ENCODE data around the gene LYZL4. TPM values are rescaled to one million over a fixed set of nuclear protein-coding genes. Genes with fewer than 3 reads are reported as not detected.

The LYZL4 gene
- total RNA-seq, 2 donors from 2014 or later: 5.9 TPM; not detected in 1

- Histone ChIP-seq H3K36me3 (no peaks in the 10 kb centered on the region), H3K4me3 (no peak overlapping the region), H3K9me3 (no peaks in the 10 kb centered on the region), H3K27me3 (replicated peaks; ENCODE audit: insufficient read depth) (no peaks in the 10 kb centered on the region), H3K4me1 (replicated peaks) (no peaks in the 10 kb centered on the region), H3K27ac (no peak overlapping the region)
- TF ChIP-seq POLR2AphosphoS5 (IDR thresholded peaks at IDR 0.05): no peak
- no peak for TF ChIP-seq POLR2A (IDR thresholded peaks at IDR 0.05)
- no peak for TF ChIP-seq CTCF (IDR thresholded peaks at IDR 0.05)
- 55% methylated on average over 3 of the region's 3 CpGs for WGBS
- no peak for DNase-seq (ENCODE audit: low spot score)
- intact Hi-C loops (cut with DNase I): no loop called here
Measured at GRCh38 chr3:42398080-42398479, 12.3 kb downstream of the LYZL4 start.

DNA sequence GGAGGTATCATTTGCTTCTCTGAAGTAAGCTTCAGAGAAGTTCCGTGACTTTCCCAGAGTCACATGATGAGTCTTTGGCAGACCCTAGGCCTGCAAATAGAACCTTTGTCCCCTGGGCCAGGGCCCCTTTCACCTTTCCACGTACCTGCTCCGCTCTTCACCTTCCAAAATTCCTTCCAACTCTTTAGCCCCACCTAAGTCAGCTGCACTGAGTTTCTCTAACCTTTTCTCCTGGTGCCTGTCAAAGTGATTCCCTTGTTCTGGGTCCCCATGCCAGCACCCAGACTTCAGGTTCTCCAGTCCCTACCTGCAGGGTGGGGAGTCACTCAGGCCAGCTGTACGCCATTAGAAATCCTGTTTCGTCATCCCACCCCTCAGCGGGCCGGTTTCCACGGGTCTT, 12.8 kb downstream of the LYZL4 start:
- intact Hi-C loops (cut with DNase I): no loop called here
- H3K4me1 ChIP-seq (replicated peaks): no peaks in the 10 kb centered on the region
- no peak for TF ChIP-seq POLR2A (IDR thresholded peaks at IDR 0.05)
- TF ChIP-seq POLR2AphosphoS5 (IDR thresholded peaks at IDR 0.05): no peak
- no peak for TF ChIP-seq CTCF (IDR thresholded peaks at IDR 0.05)
- H3K27me3 ChIP-seq (replicated peaks; ENCODE audit: insufficient read depth): no peaks in the 10 kb centered on the region
- H3K4me3 ChIP-seq: no peak overlapping the region
- no peaks in the 10 kb centered on the region for H3K36me3 ChIP-seq
- 89% methylated on average over 8 of the region's 8 CpGs for WGBS
- H3K9me3 ChIP-seq: no peaks in the 10 kb centered on the region
- DNase-seq (ENCODE audit: low spot score): no peak
- no peak overlapping the region for H3K27ac ChIP-seq

GRCh38 chr3:42394579-42395288, 15.7 kb downstream of the LYZL4 start:
- H3K27ac ChIP-seq: no peak overlapping the region
- H3K4me1 ChIP-seq (replicated peaks): no peaks in the 10 kb centered on the region
- 66% methylated on average over 12 of the region's 12 CpGs for WGBS
- intact Hi-C loops (cut with DNase I): no loop called here
- H3K4me3 ChIP-seq: no peak overlapping the region
- no peak for DNase-seq (ENCODE audit: low spot score)
- no peaks in the 10 kb centered on the region for H3K27me3 ChIP-seq (replicated peaks; ENCODE audit: insufficient read depth)
- no peaks in the 10 kb centered on the region for H3K36me3 ChIP-seq
- H3K9me3 ChIP-seq: no peaks in the 10 kb centered on the region
- TF ChIP-seq CTCF (IDR thresholded peaks at IDR 0.05) (no peak), POLR2A (IDR thresholded peaks at IDR 0.05) (no peak)

GRCh38 chr3:42387802-42388651, 22.4 kb downstream of the LYZL4 start:
- TF ChIP-seq CTCF (IDR thresholded peaks at IDR 0.05) (no peak), POLR2A (IDR thresholded peaks at IDR 0.05) (no peak), POLR2AphosphoS5 (IDR thresholded peaks at IDR 0.05) (no peak)
- no peak overlapping the region for H3K4me3 ChIP-seq
- DNase-seq (ENCODE audit: low spot score): no peak
- WGBS: 58% methylated on average over 10 of the region's 10 CpGs
- H3K4me1 ChIP-seq (replicated peaks): no peaks in the 10 kb centered on the region
- intact Hi-C loops (cut with DNase I): no loop called here
- H3K36me3 ChIP-seq: no peaks in the 10 kb centered on the region
- no peak overlapping the region for H3K27ac ChIP-seq
- no peaks in the 10 kb centered on the region for H3K9me3 ChIP-seq
- H3K27me3 ChIP-seq (replicated peaks; ENCODE audit: insufficient read depth): no peaks in the 10 kb centered on the region
